HG03558 (cell line): ENCODE data around the gene PCDHAC2.

Experiments used
- ATAC-seq: cut with Tn5 transposase; IDR thresholded peaks from one replicate; pipeline ENCODE4 v1.9.1; 2021; ENCODE audit warnings: moderate number of reproducible peaks; ENCODE audit not compliant: unreplicated experiment; ENCODE audit errors: extremely low read depth

Gene PCDHAC2, protein sequence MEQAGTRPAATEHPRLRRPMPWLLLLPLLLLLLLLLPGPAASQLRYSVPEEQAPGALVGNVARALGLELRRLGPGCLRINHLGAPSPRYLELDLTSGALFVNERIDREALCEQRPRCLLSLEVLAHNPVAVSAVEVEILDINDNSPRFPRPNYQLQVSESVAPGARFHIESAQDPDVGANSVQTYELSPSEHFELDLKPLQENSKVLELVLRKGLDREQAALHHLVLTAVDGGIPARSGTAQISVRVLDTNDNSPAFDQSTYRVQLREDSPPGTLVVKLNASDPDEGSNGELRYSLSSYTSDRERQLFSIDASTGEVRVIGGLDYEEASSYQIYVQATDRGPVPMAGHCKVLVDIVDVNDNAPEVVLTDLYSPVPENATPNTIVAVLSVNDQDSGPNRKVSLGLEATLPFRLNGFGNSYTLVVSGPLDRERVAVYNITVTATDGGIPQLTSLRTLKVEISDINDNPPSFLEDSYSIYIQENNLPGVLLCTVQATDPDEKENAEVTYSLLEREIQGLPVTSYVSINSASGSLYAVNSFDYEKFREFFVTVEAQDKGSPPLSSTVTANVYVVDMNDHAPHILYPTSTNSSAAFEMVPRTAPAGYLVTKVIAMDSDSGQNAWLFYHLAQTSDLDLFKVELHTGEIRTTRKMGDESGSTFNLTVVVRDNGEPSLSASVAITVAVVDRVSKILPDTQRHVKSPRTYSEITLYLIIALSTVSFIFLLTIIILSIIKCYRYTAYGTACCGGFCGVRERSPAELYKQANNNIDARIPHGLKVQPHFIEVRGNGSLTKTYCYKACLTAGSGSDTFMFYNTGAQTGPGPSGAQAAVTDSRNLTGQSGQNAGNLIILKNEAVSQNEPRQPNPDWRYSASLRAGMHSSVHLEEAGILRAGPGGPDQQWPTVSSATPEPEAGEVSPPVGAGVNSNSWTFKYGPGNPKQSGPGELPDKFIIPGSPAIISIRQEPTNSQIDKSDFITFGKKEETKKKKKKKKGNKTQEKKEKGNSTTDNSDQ

DNA sequence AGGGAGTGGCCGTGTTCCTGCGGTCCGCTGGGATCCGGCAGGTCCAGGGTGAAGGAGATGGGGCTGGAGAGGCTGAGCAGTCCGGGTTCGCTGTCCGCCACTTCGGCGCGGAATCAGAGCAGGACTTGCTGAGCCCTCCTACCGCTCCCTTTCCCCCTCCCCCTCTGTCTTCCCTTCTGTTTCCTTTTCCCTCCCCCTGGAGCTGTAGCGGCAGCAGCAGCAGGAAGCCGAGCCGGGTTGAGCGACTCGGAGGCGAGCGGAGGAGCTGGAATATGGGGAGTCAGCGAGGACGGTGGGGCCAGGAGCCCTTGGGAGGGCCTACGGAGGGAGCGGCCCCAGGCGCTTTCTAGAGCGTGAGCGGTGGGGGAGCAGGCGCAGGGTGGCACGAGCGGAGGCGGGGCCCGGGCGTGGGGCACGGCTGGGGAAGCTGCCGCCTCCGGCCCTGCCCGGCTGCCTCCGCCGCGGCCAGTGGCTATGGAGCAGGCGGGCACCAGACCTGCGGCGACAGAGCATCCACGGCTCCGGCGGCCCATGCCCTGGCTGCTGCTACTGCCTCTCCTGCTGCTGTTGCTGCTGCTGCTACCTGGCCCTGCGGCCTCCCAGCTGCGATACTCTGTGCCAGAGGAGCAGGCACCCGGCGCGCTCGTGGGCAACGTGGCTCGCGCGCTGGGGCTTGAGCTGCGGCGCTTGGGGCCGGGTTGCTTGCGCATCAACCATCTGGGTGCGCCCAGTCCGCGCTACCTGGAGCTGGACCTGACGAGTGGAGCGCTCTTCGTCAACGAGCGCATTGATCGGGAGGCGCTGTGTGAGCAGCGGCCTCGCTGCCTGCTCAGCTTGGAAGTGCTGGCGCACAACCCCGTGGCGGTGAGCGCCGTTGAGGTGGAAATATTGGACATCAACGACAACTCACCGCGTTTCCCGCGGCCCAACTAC is at the start of gene PCDHAC2:
PCDHAC2 (plus strand) TSS at position 184 of the 933 bp plus-strand sequence; CDS start at position 475, 291 bp downstream.
- no peak for ATAC-seq

DNA sequence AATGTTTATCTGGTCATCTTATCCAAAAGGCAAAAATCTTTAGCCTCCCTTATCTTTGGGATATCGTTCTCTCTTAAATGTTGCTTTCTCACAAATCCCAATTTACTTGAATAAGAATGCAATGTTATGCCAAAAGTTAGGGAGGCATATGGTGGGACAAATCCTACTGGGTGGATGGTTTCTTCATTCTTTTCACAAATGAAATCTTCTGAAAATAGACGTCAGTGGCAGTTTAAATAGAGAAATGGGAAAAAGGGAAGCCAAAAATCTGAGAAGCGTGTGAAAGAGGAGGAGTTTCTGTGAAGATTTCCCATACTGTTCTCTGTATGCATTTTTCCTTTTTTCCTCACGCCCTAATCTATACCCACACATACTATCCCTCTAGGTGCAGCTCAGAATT is 42.7 kb upstream of the PCDHAC2 start:
- ATAC-seq = no peak

DNA sequence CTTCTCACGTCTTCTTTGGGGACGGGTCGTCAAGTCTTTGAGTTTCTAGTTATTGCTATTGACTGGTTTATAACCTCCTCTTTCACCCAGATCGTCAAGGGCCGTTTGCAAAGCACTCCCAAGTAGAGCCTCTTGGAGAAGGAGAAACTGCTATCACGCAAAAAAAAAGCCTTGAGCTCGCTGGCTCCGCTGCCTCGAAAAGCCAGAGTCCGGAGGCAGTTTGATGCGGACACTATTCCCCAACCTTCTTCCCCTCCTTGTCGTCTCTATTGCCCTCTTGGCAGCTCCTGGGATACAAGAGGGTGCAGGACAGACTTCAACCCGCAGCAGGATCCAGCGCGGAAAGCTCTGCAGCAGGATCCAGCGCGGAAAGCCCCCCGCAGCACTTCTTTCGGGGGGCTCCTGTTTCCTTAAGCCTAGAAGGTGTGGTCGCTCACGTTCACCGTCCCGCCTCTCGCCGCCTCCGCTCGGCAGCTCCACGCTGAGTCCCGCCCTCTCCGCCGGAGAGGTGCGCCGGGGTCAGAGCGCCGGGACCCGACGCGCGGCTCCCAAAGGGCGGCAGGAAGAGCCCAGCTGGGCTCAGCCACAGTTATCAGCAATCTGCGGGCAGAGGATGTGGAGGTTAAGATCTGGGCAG is 40.4 kb upstream of the PCDHAC2 start, which contains the start of gene PCDHAC1:
PCDHAC1 (plus strand) TSS at position 494 of the 637 bp plus-strand sequence. CDS start 594 bp downstream, outside the sequence.
- no peak for ATAC-seq

DNA sequence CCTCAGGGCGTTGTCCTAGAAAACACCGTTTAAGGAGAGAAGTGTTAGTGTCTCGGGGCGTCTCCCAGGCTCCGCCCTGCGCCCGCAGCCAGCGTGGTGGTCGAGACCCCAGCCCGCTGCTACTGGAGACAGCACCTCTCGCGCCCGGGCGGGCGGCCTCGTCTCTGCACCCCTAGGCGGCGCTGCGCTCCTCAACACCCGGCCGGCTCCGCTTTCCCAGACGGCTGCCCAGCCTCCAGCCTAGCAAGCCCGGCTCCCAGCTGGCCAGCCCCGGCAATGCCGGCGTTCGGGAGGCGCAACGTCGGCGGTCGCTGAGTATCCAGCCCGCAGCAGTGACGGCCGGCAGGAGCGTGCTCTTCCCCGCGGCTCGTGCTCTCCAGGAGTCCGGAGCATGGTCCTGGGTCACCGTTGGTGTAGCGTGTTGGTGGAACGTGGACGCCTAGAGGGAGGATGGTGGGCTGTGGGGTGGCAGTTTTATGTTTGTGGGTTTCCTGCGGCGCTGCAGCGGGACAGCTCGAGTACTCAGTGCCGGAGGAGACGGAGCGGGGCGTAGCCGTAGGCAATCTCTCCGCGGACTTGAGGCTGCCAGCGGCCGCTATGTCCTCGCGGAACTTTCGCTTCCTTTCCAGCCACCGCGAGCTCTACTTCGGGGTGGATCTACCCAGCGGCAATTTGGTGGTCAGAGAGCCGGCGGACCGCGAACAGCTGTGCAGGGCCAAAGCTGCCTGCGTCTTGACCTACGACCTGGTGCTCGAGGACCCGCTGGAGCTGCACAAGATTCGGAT is 39.6 kb upstream of the PCDHAC2 start:
- ATAC-seq = no peak

DNA sequence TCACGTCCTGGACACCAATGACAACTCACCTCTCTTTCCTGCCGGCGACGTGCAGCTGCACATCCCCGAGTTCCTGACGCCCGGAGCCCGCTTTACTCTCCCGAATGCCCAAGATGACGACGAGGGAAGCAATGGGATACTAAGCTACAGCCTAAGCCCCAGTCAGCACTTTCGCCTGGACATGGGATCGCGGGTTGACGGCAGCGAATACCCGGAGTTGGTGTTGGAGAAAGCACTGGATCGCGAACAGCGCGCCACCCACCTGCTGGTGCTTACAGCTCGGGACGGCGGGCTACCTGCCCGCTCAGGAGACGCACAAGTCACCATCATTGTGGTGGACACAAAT is 39.1 kb upstream of the PCDHAC2 start:
- no peak for ATAC-seq

DNA sequence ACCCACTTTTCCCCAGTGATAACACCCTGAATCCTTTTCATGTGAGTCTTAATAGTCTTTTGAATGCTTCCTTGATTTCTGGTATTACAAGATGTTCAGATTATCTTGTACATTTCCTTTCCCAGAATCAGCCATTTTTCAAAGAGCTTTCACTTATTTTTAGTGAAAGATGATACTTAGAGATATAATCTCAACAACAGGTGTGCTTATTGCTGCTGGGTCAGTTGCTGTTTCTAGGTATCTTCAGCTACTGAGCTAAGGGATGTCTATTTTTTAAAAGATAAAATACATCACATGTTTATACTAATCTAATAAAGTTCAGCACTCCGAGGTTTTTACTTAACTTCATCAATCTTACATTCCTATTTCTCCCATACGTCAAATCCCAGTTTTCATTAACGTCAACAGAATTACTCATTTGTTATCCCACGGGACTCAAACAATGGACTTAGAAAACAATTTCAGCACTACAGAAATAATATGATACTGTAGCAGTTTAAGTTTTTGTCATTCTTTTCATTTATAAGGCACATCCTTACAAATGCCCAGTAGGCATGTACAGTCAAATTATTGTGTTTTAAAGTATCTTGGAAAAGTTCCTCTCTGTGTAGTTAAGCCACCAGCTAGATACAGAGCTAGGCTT is 31.2 kb upstream of the PCDHAC2 start:
- no peak for ATAC-seq

DNA sequence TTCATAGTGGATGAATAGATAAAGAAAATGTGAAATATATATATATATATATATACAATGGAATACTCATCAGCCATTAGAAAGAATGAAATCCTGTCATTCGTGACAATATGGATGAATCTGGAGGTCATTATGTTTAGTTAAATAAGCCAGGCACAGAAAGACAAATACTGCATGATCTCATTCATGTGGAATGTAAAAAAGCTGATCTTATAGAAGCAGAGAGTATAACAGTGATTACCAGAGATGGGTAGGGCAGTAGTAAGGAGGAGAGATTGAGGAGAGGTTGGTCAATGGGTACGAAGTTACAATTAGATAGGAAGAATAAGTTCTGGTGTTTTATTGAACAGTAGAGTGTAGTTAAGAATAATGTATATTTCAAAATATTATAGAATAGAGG is 19.7 kb upstream of the PCDHAC2 start:
- ATAC-seq = no peak

DNA sequence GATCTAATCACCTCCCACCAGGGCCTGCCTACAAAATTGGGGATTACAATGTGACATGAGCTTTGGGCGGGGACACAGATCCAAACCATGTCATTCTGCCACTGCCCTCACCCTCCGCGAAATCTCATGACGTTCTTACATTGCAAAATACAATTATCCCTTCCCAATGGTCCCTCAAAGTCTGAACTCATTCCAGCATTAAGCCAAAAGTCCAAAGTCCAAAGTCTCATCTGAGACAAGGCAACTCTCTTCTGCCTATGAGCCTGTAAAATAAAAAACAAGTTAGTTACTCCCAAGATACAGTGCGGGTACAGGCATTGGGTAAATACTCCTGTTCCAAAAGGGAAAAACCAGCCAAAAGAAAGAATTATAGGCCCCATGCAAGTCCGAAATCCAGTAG is 14.6 kb upstream of the PCDHAC2 start:
- no peak for ATAC-seq

DNA sequence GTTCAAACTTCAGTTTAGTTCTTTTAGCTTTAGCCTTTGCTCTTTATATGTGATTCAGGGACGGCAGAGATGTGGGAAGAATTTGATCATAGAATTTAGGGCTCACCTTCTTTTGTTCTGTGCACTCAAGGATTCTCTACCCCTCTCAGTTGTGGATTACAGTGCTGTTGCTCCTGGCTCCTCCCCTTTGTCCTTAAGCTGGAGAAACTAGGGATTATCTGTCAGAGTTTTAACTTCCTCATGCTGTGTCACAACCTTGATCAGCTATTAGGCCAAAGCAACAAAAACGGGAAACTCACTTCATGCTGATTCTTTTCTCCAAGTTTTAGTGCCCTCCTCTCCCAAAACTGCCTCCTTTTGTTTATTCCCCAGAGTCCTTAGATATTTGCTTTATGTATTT is 13.0 kb upstream of the PCDHAC2 start:
- no peak for ATAC-seq

DNA sequence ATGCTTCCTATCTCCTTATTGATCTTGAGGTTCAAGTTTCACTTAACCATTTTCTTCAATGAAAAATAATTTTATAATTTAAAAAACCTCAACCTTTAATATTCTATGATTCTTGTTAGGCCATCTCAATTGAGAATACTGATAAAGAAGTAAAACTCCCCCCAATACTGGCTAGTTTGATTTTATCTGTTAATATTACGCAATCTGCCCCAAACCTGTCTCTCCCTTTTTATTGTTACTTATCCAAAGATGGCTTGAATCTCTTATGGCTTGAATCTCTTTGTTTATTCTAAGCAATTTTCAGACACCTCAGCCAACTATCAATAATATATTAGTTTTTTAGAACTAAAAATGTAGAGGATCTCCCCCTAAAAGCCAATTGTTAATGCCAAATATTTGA is 4.1 kb upstream of the PCDHAC2 start:
- ATAC-seq = no peak

DNA sequence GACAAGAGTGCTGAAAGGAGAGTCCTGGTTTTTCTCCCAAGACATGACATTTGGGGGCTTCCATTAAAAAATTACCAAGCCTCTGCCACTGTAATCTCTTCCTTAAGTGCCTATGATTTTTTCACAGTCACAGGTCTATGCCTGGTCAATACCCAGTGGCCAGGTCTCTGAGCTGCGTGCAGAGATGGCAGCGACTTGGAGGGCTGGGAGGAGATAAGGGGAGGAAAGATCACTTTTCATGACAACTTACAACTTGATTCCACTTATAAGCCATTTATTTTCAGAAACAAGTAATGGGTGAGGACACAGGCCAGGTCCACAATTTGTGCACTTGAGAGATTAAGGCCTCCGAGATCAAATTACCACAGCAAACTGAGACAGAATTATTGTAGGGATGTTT is 1.9 kb upstream of the PCDHAC2 start:
- no peak for ATAC-seq

DNA sequence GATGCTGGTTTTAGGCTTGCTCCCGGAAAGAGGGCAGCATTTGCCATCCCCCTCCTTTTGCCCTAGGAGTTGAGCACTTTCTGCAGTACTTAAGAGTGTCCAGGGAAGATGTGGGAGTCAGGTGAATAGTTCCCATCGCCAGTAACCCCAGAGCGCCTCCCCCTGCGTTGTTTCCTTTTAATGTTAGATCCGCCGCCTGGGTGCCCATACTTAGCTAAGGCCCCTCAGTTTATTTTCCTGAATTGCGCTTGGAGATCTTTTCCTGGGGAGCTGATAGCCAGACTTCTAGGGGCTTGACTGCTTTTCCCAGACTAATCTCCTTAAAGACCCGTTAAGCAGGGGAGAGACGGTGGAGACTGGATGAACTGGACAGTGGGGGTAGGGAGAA is 377 bp upstream of the PCDHAC2 start:
- no peak for ATAC-seq

DNA sequence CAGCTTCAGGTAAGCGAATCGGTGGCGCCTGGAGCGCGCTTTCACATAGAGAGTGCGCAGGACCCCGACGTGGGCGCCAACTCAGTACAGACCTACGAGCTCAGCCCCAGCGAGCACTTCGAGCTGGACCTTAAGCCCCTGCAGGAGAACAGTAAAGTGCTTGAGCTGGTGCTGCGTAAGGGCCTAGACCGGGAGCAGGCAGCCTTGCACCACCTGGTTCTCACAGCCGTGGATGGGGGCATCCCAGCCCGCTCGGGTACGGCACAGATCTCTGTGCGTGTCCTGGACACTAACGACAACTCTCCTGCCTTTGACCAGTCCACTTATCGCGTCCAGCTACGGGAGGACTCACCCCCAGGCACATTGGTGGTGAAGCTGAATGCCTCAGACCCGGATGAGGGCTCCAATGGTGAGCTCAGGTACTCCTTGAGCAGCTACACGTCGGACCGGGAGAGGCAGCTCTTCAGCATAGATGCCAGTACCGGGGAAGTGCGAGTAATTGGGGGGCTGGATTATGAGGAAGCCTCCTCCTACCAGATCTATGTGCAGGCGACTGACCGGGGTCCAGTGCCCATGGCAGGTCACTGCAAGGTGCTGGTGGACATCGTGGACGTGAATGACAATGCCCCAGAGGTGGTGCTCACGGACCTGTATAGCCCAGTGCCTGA is 1.1 kb downstream of the PCDHAC2 start:
- no peak for ATAC-seq

DNA sequence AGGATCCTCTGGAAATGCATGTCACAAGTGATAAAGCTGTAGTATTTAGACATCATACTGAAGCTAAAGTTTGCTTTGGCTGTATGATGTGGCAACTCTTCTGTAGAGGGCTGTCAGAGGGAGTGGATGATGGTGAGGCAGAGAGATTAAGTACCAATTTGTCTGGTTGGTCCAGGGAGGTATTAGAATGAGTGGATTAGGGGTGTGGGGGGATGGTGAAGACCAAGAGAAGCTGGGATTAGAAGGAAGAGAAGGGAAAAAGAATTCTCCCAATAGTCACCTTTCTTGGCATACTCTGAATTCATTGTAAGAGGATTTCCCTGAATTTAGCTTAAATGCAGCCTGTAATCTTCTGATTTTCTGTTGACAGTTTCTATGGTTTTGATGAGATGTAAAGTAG is 3.6 kb downstream of the PCDHAC2 start:
- no peak for ATAC-seq

DNA sequence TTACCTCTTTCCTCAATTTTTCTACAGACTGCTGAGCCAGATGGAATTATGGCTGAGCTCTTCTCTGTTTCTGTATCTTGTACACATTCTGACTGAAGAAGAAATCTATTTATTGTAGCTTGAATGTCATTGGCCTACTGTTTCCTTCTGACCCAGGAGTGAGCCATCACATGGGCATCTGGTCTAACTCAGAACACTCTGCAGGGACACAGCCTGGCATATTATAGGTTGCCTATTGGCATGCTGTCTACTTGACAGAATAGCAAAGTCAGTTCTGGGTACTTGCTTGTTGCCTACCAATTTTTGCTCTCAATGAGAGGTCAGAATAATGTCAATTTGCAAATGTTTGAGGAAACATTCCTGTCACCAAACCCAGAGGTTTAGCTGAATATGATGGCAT is 7.3 kb downstream of the PCDHAC2 start:
- no peak for ATAC-seq

DNA sequence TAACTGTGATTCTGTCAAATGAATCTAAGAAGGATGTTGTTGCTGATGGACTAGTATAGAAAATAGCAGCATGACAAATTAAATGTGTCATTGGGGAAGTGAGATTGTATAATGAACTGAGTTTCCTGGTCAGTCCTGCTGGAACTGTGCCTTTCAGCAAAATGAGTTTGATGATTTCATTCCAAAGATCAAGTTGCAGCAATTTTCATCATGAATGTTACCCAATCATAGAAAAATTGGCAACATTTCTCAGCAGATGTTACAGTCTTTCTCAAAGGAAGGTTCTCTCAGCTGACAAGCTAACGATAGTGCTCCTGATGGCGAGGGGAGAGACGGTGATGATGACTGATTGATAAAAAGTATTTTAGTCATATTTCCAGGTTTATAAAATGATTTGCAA is 10.7 kb downstream of the PCDHAC2 start:
- ATAC-seq = no peak

DNA sequence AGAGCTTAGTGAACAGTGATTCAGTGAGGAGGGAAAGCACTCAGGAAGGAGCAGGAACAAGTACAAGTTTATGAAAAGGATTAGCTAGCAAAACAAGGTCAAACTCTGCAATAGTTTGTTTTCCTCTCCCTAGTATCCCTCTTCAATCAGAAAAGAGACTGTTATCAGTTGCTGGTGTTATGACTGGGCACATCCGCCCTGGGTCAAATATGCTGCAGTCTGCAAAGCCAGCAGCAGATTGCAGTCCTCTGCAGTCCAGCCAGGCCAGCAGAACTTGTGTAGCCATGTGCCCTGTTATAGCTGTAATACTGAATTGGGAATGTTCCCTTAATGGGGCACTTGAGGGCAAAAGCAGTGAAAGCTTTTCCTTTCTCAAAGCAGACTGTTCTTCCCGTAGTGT is 12.0 kb downstream of the PCDHAC2 start:
- ATAC-seq = no peak

DNA sequence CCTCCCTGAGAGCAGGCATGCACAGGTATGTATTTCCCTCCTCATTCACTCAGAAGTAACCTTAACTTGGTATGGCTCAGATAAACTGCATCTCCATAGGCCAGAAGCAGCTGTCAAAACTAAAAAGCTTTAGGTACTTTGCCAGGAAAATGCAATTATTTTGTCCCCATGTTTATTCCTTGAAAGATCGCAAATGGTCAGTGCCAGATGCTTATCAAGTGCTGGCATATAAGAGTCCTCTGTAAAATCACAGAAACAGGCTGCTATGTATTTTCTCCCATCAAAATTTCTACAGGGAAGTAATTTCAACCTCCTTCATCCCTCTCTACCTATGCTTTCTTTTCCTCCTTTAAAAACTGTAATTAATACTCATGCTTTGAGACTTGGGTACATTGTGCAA is 12.7 kb downstream of the PCDHAC2 start:
- ATAC-seq = no peak
